Measurements from ENCODE around the gene CRNKL1.

Gene CRNKL1

GRCh38 chr20:19987046-19987445 is 65.2 kb downstream of the CRNKL1 start:
- H3K4me2 ChIP-seq, result peak overlapping the region in 5 of 11 experiments; percentile 13 to 86 (median 44); a peak in 7 of 22 replicates
- H3K27me3 ChIP-seq, result no peaks in the 10 kb centered on the region
- peaks cover 11 to 100% (median 97%) of the 10 kb centered on the region in 11 experiments; a peak in 21 of 22 replicates for H3K36me3 ChIP-seq
- 0 out of 22 replicates have a peak overlapping the region, but pooled peaks of 2 of the 11 experiments have one; percentile 13 for H3K27ac ChIP-seq
- H3K4me1 ChIP-seq, result peaks cover 13 to 100% (median 57%) of the 10 kb centered on the region in 10 experiments
- no peak overlapping the region for H3K4me3 ChIP-seq
- H3K9ac ChIP-seq, result peak overlapping the region in 1 of 11 experiments; percentile 23; a peak in 1 of 22 replicates
- no peak for TF ChIP-seq Cebpa-rat (IDR thresholded peaks at IDR 0.05)
- peaks cover 0 to 11% (median 0%) of the 10 kb centered on the region in 11 experiments; a peak in 1 of 22 replicates for H3K9me3 ChIP-seq (replicated peaks in 1 of 11)
- H4K20me1 ChIP-seq, result peaks cover 12 to 100% (median 100%) of the 10 kb centered on the region in 11 experiments; a peak in 21 of 22 replicates

- Histone ChIP-seq H3K4me3 (no peak overlapping the region), H3K4me1 (peaks cover 7 to 100% (median 53%) of the 10 kb centered on the region in 10 experiments), H3K27ac (peak overlapping the region in 2 of 11 experiments; percentile 13; a peak in 1 of 22 replicates), H3K27me3 (no peaks in the 10 kb centered on the region), H3K9ac (peak overlapping the region in 2 of 11 experiments; percentile 4 to 23; a peak in 1 of 22 replicates), H3K36me3 (peaks cover 11 to 100% (median 98%) of the 10 kb centered on the region in 11 experiments; a peak in 21 of 22 replicates), H3K4me2 (peak overlapping the region in 6 of 11 experiments; percentile 13 to 86 (median 36); a peak in 11 of 22 replicates), H4K20me1 (peaks cover 12 to 100% (median 100%) of the 10 kb centered on the region in 11 experiments; a peak in 21 of 22 replicates), H3K9me3 (replicated peaks in 1 of 11) (peaks cover 0 to 11% (median 0%) of the 10 kb centered on the region in 11 experiments; a peak in 1 of 22 replicates)
- TF ChIP-seq Cebpa-rat (IDR thresholded peaks at IDR 0.05), result no peak
These were observed 65.8 kb downstream of the CRNKL1 start for GRCh38 chr20:19986419-19986818.

Measured in BLaER1 treated with 17β-estradiol and CSF1 and Interleukin-3, amounts not matched to agents 10 nM and 100 nM (cell line).